PC-9 (cell line): Measurements from ENCODE around the gene MAGI1. TPM values are rescaled to one million over a fixed set of nuclear protein-coding genes. Genes with fewer than 3 reads are reported as not detected.
A peak's percentile ranks its signal among the peaks of the same experiment; 100 is the strongest.

ENCODE experiments used
- BruUV-seq: library from RNA; stranded (reverse); fragments of 400-500 nt; replicated peaks from 2 replicates; lab custom pipeline; 2021; lab: Mats Ljungman, UMichigan
- CTCF ChIA-PET: fragments of 300-600 bp; sonication (Branson Sonifier 250); formaldehyde crosslinking; loops from one replicate; lab custom pipeline; 2022; ENCODE audit warnings: antibody characterized with exemption; lab: Charles Lee
- POLR2A ChIA-PET: fragments of 300-600 bp; sonication (Branson Sonifier 250); formaldehyde crosslinking; loops from one replicate; lab custom pipeline; 2022; ENCODE audit warnings: antibody characterized with exemption; ENCODE audit not compliant: unreplicated experiment; lab: Charles Lee
- DNase-seq, 2 experiments: peaks; one replicate each; pipeline versions ENCODE4 v3.0.0 to v3.0.0-alpha.2; 2015 to 2022; ENCODE audit warnings: mixed read lengths in 1 of 2
- H2AFZ ChIP-seq: fragments of 200-600 bp; sonication (generic); 2 replicates; pipeline ENCODE4 v1.8.1; 2017; ENCODE audit warnings: antibody characterized with exemption
- H3F3A ChIP-seq: fragments of 200-600 bp; sonication (generic); 2 replicates; pipeline ENCODE4 v1.8.1; 2017; ENCODE audit warnings: antibody characterized with exemption, mild to moderate bottlenecking, low read depth; ENCODE audit not compliant: insufficient read depth
- H3K27ac ChIP-seq: fragments of 200-600 bp; sonication (generic); 2 replicates; pipeline ENCODE4 v1.6.1; 2016; ENCODE audit warnings: mixed run types
- H3K27me3 ChIP-seq: fragments of 200-600 bp; sonication (generic); 2 replicates; pipeline ENCODE4 v1.6.1; 2016; ENCODE audit warnings: low read depth, mixed run types; ENCODE audit not compliant: insufficient read depth
- H3K36me3 ChIP-seq: fragments of 200-600 bp; sonication (generic); 2 replicates; pipeline ENCODE4 v1.6.1; 2016; ENCODE audit warnings: low read depth, mixed run types
- H3K4me1 ChIP-seq: fragments of 200-600 bp; sonication (generic); replicated peaks from 2 replicates; pipeline ENCODE4 v1.6.1; 2016; ENCODE audit warnings: mixed run types; ENCODE audit not compliant: insufficient read depth
- H3K4me2 ChIP-seq: fragments of 200-600 bp; sonication (generic); 2 replicates; pipeline ENCODE4 v1.6.1; 2017; ENCODE audit warnings: mixed run types
- H3K4me3 ChIP-seq: fragments of 200-600 bp; sonication (generic); 2 replicates; pipeline ENCODE4 v1.6.1; 2016; ENCODE audit warnings: mixed run types
- H3K79me2 ChIP-seq: fragments of 200-600 bp; sonication (generic); 2 replicates; pipeline ENCODE4 v1.6.1; 2017; ENCODE audit warnings: low read depth, mixed run types
- H3K9me2 ChIP-seq: fragments of 200-600 bp; sonication (generic); 2 replicates; pipeline ENCODE4 v1.8.1; 2017; ENCODE audit warnings: mild to moderate bottlenecking; ENCODE audit not compliant: insufficient read depth
- H3K9me3 ChIP-seq: fragments of 200-600 bp; sonication (generic); 2 replicates; pipeline ENCODE4 v1.8.1; 2016; ENCODE audit warnings: low read depth; ENCODE audit not compliant: insufficient read depth
- H4K20me1 ChIP-seq: fragments of 200-600 bp; sonication (generic); 2 replicates; pipeline ENCODE4 v1.8.1; 2017; ENCODE audit not compliant: insufficient read depth
- CTCF ChIP-seq: fragments of 200-600 bp; sonication (generic); conservative IDR thresholded peaks from 2 replicates; pipeline ENCODE4 v1.6.1; 2017; ENCODE audit warnings: mixed run types, antibody characterized with exemption, mild to moderate bottlenecking, moderate library complexity
- EZH2 ChIP-seq: fragments of 200-600 bp; sonication (generic); IDR thresholded peaks from 2 replicates; pipeline ENCODE4 v1.8.0; 2017; ENCODE audit warnings: antibody characterized with exemption, low read depth
- intact Hi-C: fragments of 100-400 bp; cut with micrococcal nuclease; formaldehyde crosslinking; loops from one replicate; pipeline ENCODE4 v1.10.0; 2022; ENCODE audit not compliant: unreplicated experiment
- total RNA-seq: library from RNA; stranded (reverse); gene quantifications from 2 replicates; pipeline ENCODE4 v1.2.3, GENCODE V29; 2021

Gene MAGI1
- total RNA-seq, 1 experiment from 2014 or later: 23.3 TPM

GRCh38 chr3:65674226-65674625 lies 364.5 kb downstream of the MAGI1 start:
- H3K27ac ChIP-seq: no peak overlapping the region
- no peaks in the 10 kb centered on the region for H3K9me2 ChIP-seq
- CTCF ChIA-PET: no interaction called here
- H3K36me3 ChIP-seq: no peaks in the 10 kb centered on the region
- no peaks in the 10 kb centered on the region for H3K9me3 ChIP-seq
- H3K4me2 ChIP-seq: no peak overlapping the region
- no peak for DNase-seq
- POLR2A ChIA-PET: no interaction called here
- 0 out of 2 replicates have a peak, but pooled peaks cover under 1% of the 10 kb centered on the region for H3K4me1 ChIP-seq
- intact Hi-C loops: loop anchor here (10.0 kb wide), 1 partner anchor 1139 kb away; no protein-coding TSS in a partner anchor
- H2AFZ ChIP-seq: no peak overlapping the region
- no peak for TF ChIP-seq EZH2
- no peak for TF ChIP-seq CTCF
- BruUV-seq: no TSS peak
- no peaks in the 10 kb centered on the region for H3F3A ChIP-seq
- H4K20me1 ChIP-seq: no peaks in the 10 kb centered on the region; the same call in 1 of the 2 replicates
- no peak overlapping the region for H3K4me3 ChIP-seq
- no peaks in the 10 kb centered on the region for H3K79me2 ChIP-seq
- H3K27me3 ChIP-seq: no peaks in the 10 kb centered on the region

GRCh38 chr3:65672871-65673815 lies 365.6 kb downstream of the MAGI1 start:
- Histone ChIP-seq H3K9me2 (no peaks in the 10 kb centered on the region), H3K36me3 (no peaks in the 10 kb centered on the region), H3K27me3 (no peaks in the 10 kb centered on the region), H2AFZ (no peak overlapping the region), H4K20me1 (no peaks in the 10 kb centered on the region; the same call in 1 of the 2 replicates), H3K27ac (no peak overlapping the region), H3K4me1 (no peaks in the 10 kb centered on the region), H3K4me2 (no peak overlapping the region), H3K4me3 (no peak overlapping the region), H3K79me2 (no peaks in the 10 kb centered on the region), H3K9me3 (no peaks in the 10 kb centered on the region), H3F3A (no peaks in the 10 kb centered on the region)
- intact Hi-C loops: loop anchor here (2.0 to 10.0 kb wide), 2 partner anchors 232 to 1138 kb away; no protein-coding TSS in a partner anchor
- peak in 1 of 2 experiments; percentile 43 for DNase-seq
- ChIA-PET CTCF (interaction anchor here (0.6 to 1.2 kb wide), 3 partner anchors 16 to 1125 kb away, joined by 3 to 4 read pairs (median 3); no protein-coding TSS in a partner anchor), POLR2A (no interaction called here)
- no TSS peak for BruUV-seq
- TF ChIP-seq EZH2 (no peak), CTCF (peak; percentile 70)

DNA sequence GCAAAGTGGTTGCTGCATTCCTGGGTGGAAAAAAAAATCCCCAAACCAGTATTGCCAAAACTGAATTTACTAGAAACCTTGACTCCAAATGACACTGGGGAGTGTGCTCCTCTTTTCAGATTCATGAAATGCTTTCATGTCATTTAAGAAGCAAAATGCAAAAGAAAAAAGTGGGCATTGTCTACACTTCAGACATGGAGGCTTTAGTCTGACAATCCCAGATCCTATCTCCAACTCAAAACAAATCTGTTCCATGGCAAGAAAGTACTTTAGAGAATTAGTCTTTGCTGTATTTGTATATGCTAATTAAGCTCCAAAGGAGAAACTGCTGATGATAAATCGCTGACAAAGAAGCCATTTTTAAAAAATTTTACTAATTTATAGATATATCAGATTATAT lies 366.7 kb downstream of the MAGI1 start:
- Histone ChIP-seq H3K4me2 (no peak overlapping the region), H3K4me1 (no peaks in the 10 kb centered on the region), H3F3A (no peaks in the 10 kb centered on the region), H3K9me2 (no peaks in the 10 kb centered on the region), H2AFZ (no peak overlapping the region), H4K20me1 (no peaks in the 10 kb centered on the region; the same call in 1 of the 2 replicates), H3K27ac (no peak overlapping the region), H3K4me3 (no peak overlapping the region), H3K36me3 (no peaks in the 10 kb centered on the region), H3K79me2 (no peaks in the 10 kb centered on the region), H3K27me3 (no peaks in the 10 kb centered on the region), H3K9me3 (no peaks in the 10 kb centered on the region)
- intact Hi-C loops: loop anchor here (2.0 to 10.0 kb wide), 2 partner anchors 231 to 1137 kb away; no protein-coding TSS in a partner anchor
- TF ChIP-seq CTCF: no peak
- TF ChIP-seq EZH2: no peak
- BruUV-seq: no TSS peak
- no peak for DNase-seq
- ChIA-PET POLR2A (no interaction called here), CTCF (no interaction called here)
